CMK (cell line): ENCODE measurements around the gene KRT86.
"Not testable (repeated sequence)": the region's sequence is repeated elsewhere in the genome, so short reads cannot be mapped to it uniquely, and the experiment has no call there.

Experiments
- DNase-seq: peaks from one replicate; pipeline ENCODE4 v3.0.0-alpha.2; 2010; ENCODE audit warnings: low read depth

The KRT86 gene

GRCh38 chr12:52267699-52268098 lies 6.7 kb upstream of the KRT86 start:
- no peak for DNase-seq

GRCh38 chr12:52268212-52268611 lies 6.2 kb upstream of the KRT86 start:
- DNase-seq, result no peak

DNA sequence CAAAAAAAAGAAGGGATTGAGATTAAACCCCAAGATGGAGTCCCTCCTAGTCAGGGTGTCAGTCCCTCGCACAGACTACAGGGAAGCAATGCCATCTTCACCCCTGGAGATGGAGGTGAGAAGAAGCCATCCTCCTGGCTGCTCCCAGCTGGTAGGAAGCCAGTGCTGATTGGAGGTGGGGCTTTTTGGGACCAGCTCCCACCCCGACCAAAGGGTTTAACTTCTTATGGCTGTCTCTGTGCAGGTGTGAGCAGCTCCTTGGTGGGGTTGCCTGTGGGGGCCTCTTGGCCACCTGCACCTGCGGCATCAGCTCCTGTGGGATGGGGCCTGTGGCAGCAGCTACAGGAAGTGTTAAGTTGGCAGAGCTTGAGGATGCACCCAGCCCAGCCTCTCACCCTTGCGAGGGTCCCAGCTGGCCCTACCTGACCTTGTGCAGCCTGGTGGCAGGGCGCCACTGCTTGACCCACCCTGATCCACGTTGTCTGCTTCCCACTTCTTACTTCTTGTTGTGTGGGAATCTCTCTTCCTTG lies 3.8 kb upstream of the KRT86 start:
- no peak for DNase-seq

DNA sequence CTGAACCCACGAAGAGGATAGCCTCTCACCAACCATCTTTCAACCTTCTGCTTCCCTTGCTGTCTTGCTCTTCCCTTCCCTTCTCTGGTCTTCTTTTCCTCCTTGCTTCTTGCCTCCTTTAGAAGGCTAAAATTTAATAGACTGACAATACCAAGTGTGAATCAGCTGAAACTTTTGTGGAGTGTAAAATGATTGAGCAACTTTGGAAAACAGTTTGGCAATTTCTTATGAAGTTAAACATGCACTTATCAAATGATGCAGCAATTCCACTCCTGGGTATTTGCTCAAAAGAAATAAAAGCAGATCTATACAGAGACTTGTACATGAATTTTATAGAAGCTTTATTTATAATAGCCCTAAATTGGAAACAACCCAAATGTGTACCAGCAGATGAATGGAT lies 3.3 kb upstream of the KRT86 start:
- no peak for DNase-seq

DNA sequence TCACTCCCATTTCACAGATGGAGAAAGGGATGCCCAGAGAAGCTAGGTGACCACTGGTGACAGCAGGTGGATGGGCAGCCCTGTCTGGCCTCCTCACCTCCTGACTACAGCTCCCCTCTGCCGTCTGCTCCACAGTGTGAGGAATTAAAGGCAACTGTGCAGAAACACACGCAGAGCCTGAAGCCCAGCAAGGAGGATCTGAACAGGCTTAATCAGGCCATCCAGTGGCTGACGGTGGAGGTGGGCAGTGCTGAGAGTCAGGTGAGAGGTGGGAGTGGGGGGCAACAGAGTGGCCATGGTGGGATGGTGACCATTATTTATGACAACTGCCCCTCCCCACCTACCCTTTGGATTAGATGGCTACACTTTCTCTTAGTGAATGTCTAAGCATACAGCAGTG lies 1.2 kb downstream of the KRT86 start:
- no peak for DNase-seq

DNA sequence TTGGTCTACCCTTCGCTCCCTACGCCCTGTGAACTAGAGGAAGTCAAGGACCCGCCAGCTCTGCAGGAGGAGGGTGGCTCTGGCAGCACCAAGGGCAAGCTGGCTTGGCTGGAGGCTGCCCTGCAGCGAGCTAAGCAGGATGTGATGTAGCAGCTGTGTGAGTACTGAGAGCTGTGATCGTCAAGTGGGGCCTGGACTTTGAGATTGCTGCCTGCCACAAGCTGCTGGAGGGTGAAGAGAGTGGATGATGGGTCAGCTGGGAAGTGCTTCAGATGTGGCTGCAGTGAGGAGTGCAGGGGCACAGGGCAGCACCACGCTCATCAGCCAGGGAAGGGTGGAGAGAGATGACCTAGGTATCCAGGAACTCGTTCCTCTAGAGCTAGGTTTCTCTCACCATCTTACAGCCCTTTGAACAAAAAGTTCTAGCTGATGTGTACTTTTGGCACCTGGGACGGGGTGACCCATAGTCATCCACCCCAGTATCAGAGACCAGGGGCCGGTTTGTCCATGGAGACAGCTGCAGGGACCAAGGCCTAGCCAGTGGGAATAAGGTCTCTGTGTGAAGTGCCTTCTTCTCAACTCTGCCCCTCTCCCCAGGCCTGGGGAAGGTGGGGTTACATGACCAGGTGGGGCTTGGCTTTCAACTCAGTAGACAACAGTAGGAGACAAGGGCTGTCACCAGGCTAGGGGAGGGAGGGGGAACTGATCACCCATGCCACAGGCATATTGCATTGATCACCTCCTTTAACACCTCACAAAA lies 3.2 kb downstream of the KRT86 start:
- no peak for DNase-seq

DNA sequence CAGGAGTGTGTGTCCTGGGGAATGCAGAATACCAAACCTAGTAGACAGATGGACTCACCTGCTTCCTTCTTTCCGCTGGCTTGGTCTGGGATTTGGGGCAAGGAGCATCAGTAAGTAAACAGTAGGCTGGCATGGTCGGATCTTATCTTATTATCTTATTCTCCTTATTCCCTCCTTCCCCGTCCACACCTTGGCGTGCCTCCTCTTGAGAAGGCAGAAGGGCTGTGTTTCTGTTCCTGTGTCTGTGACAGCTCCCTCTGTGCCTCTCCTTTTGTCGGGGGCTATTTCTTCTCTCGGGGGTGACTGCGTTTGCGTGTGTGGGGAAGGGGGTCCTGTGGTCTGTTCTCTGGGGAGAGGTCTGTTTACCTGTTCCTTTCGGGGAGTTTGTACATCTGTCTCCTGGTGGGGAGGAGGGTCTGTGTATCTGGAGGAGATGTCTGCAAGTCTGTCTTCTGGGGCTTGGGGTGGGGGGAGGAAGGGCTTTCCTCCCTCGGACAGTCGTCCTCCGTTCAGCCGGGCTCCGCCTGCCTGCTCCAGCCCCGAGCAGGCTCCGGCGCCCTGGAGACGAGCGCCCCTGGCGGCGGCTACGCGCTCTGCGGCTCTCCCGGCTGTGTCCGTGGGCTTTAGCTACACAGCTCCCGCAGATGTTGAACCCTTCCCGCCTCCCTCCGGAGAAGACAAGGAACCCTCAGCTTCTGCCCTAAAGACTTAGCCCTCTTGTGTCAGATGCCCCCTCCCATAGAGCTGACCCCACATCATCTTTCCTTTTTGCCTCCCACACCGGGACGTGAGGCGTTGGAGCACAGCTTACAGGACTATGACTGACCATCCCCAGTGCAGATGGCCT lies 4.4 kb downstream of the KRT86 start:
- peak; percentile 37 for DNase-seq

DNA sequence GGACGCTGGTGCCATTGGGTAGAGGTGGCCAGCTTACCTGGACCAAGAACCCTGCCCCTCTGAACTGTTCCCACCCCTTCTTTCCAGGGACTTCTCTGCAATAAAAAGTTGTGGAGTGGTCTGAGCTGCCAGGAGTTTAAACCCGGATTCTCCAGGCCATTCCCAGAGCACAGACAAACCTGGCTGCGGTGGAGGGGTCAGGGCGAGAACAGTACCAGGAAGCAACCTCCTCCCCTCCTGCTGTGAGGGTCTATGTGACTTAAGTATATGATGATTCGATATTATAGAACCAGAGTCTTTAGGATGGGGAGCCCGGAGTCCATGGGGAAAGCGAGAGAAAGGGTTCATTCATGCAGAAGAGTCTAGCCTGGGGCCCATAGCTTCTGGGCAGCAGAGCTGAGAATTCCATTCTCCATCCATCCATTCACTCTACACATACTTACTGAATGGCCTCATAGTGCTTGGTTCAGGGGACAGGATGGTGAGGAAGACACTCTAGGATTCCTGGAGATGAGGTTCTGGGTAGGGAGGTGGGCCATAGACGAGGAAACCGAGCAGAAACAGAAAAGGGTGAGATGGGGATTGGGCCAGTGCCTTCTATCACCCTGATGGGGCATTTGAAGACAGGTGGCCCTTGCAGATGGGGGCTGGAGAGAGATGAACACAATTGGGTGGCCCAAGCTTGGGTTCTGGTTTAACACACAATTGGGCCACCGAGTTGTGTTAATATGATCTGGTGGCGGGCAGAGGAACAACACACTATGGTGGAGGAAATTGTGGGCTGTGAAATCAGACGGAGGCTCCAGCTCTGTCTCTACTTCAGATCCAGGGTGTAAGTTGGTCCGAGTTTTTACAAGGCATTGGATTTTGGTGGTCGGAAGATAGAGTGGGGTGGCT lies 5.2 kb downstream of the KRT86 start:
- no peak for DNase-seq

GRCh38 chr12:52280319-52280795 lies 5.9 kb downstream of the KRT86 start:
- no peak for DNase-seq

DNA sequence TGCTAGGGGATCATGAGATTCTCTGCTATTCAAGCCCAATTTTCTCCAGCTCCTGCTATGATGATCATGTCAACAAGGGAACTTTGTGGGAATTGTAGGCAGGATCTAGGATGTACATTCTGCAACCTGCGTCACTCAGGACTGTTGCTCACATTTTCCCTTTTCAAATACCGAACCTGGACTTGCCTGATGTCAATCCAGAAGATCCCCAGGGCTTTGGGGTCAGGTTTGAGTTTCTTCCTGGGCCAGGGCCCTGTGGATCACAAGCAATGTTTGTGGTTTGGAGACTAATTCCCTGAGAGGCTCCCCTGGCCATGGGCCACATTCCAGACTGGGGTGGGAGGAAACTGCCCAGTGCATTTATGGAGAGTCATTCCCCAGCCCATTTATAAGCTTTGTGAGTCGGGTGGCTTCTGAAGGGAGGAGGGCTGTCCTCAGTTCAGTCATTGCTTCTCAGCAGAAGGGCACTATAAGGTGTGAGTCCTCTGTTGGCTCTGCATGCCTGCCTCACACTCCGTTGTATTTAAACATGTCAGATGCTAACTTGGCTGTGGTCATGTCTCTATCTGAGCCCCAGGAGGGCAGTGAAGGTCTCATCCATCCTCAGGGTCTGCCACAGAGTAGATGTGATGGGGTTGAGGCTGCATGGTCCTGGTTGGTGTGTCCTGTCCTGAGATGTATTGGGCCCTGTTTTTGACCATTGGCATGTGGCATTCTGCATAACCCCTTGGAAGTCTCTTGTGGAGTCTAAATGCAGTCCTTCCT lies 6.5 kb downstream of the KRT86 start:
- DNase-seq, result no peak

GRCh38 chr12:52284562-52285171 lies 10.2 kb downstream of the KRT86 start:
- no peak for DNase-seq

- DNase-seq, result no peak
Measured at GRCh38 chr12:52285172-52285745, 10.8 kb downstream of the KRT86 start.

GRCh38 chr12:52285851-52286530 lies 11.5 kb downstream of the KRT86 start:
- DNase-seq, result no peak

- not testable (repeated sequence) for DNase-seq
Measured at GRCh38 chr12:52286857-52287785, 12.7 kb downstream of the KRT86 start.

DNA sequence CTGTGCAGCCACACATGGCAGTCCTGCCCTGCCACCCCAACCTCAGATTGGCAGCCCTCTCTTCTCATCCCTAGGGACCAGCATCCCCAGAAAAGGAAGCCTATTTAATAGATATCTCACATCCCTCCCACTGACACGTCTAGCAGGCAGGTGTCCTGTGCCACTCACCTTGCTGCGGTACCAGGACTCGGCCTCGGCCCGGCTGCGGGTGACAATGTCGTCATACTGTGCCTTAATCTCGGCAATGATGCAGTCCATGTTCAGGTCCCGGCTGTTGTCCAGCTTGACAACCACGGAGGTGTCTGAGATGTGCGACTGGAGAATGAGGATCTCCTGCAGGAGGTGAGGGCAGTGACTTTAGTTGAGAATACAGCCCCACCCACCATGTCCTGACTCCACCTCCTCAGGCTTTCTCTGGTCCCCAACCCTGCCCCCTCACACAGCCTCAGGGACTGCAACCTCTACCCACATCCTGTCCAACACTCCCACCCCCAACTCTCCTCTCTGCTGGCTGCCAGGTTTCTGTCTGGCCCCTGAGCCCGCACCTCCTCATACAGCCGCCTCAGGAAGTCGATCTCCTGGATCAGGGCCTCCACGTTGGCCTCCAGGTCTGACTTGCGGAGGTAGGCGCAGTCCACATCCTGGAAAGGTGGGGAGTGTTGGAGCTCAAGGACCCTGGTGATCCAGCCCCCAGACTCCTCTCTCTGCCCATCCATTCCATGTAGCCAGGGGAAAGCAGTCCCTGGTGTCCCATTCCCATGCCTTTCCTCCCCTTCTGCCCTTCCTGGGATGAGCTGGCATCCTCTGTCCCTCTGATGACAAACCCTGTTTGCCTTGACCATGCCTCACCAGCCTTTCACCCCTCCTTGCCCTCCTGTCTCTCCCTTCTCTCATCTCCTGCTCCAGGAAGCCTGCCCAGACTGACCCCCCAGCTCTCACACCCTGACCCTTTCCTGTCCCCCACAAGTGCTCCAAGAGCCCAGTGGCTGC lies 13.7 kb downstream of the KRT86 start:
- peak; percentile 8 for DNase-seq

- not testable (repeated sequence) for DNase-seq
Measured at GRCh38 chr12:52290483-52291134, 16.2 kb downstream of the KRT86 start.
